Ascending aorta (tissue), 2 donors: Measurements from ENCODE around the gene AMPD1. TPM values are rescaled to one million over a fixed set of nuclear protein-coding genes. Genes with fewer than 3 reads are reported as not detected.

ENCODE experiments used
- DNase-seq, 2 donors: peaks; one replicate each; pipeline ENCODE4 v3.0.0-alpha.2; 2019; ENCODE audit warnings: low spot score in 2 of 2
- H3K27ac ChIP-seq, 2 donors: fragments of 200-600 bp; sonication (generic); one replicate each; pipeline ENCODE4 v1.5.1; 2016 to 2017; ENCODE audit warnings: mild to moderate bottlenecking in 1 of 2
- H3K27me3 ChIP-seq: fragments of 200-600 bp; sonication (generic); one replicate; pipeline ENCODE4 v1.5.1; 2017
- H3K36me3 ChIP-seq, 2 donors: fragments of 200-600 bp; sonication (generic); one replicate each; pipeline ENCODE4 v1.5.1; 2016
- H3K4me1 ChIP-seq, 2 donors: fragments of 200-600 bp; sonication (generic); one replicate each; pipeline ENCODE4 v1.5.1; 2016 to 2017; ENCODE audit warnings: mild to moderate bottlenecking in 1 of 2
- H3K4me3 ChIP-seq, 2 donors: fragments of 200-600 bp; sonication (generic); one replicate each; pipeline ENCODE4 v1.5.1; 2016 to 2017; ENCODE audit warnings: mild to moderate bottlenecking in 1 of 2
- H3K9me3 ChIP-seq, 2 donors: fragments of 200-600 bp; sonication (generic); one replicate each; pipeline ENCODE4 v1.5.1; 2016
- intact Hi-C: fragments of 100-400 bp; cut with DNase I; formaldehyde crosslinking; loops from one replicate; pipeline ENCODE4 v1.15.1; 2023
- total RNA-seq: library from RNA; depleted of rRNA; stranded (reverse); fragments of >200 nt; gene quantifications from one replicate; pipeline ENCODE4 v1.1.0, GENCODE V29; 2016
- TF ChIP-seq, protein P1 (sequence below), 3 experiments: fragments of 200-600 bp in 2 of 3; fragments of 450-650 bp in 1 of 3; sonication (generic) in 2 of 3; IDR thresholded peaks; one replicate each; pipeline ENCODE4 v1.5.1; 2016 to 2019; ENCODE audit warnings: antibody characterized with exemption in 3 of 3, mild to moderate bottlenecking in 1 of 3, moderate library complexity in 1 of 3

AMPD1 gene
- total RNA-seq, 1 donor from 2014 or later, result not detected

DNA sequence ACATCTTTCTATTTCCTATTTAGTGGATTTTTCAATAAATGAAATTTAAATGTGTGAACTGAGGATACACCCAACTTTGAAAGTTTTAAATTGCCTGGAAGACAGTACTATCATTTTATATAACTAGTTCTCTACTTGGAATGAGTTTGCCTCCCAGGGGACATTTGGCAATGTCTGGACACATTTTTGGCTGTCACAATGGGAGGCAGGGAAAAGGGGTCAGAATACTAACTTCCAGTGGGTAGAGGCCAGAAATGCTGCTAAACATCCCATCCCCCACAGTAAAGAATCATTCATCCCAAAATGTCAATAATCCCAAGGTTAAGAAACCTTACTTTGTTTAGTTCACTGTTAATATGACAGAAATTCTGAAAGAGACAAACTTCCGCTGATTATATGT lies 34.4 kb upstream of the AMPD1 start:
- Histone ChIP-seq H3K9me3 (no peaks in the 10 kb centered on the region), H3K27ac (no peak overlapping the region), H3K27me3 (no peaks in the 10 kb centered on the region), H3K4me3 (no peak overlapping the region), H3K36me3 (peaks cover 53 to 90% of the 10 kb centered on the region in 2 donors), H3K4me1 (no peaks in the 10 kb centered on the region)
- TF ChIP-seq, protein P1, sequence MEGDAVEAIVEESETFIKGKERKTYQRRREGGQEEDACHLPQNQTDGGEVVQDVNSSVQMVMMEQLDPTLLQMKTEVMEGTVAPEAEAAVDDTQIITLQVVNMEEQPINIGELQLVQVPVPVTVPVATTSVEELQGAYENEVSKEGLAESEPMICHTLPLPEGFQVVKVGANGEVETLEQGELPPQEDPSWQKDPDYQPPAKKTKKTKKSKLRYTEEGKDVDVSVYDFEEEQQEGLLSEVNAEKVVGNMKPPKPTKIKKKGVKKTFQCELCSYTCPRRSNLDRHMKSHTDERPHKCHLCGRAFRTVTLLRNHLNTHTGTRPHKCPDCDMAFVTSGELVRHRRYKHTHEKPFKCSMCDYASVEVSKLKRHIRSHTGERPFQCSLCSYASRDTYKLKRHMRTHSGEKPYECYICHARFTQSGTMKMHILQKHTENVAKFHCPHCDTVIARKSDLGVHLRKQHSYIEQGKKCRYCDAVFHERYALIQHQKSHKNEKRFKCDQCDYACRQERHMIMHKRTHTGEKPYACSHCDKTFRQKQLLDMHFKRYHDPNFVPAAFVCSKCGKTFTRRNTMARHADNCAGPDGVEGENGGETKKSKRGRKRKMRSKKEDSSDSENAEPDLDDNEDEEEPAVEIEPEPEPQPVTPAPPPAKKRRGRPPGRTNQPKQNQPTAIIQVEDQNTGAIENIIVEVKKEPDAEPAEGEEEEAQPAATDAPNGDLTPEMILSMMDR (IDR thresholded peaks at IDR 0.05), result no peak
- intact Hi-C loops, result no loop called here
- no peak for DNase-seq

DNA sequence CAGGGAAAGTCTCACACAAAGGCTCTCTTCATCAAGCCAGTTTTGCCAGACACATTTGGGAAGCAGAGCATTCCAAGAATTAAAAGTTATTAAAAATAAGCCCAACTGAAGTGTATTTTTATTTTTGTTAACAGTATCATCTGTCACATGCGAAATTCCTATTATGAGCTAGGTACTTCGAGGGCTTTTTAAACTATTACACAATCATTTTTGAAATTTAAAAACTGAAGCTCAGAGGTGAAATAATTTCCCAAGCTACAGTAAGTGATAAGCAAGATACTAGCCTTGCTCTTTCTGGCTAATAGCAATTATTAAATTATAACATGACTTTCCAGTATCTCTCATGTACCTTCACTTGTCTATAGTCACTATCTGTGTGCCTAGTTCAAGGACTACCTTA lies 33.2 kb upstream of the AMPD1 start:
- intact Hi-C loops, result no loop called here
- H3K9me3 ChIP-seq, result no peaks in the 10 kb centered on the region
- H3K27me3 ChIP-seq, result no peaks in the 10 kb centered on the region
- peaks cover 63 to 89% of the 10 kb centered on the region in 2 donors for H3K36me3 ChIP-seq
- DNase-seq, result no peak
- H3K27ac ChIP-seq, result no peak overlapping the region
- TF ChIP-seq, protein P1 (IDR thresholded peaks at IDR 0.05), result no peak
- no peak overlapping the region for H3K4me3 ChIP-seq
- no peaks in the 10 kb centered on the region for H3K4me1 ChIP-seq

DNA sequence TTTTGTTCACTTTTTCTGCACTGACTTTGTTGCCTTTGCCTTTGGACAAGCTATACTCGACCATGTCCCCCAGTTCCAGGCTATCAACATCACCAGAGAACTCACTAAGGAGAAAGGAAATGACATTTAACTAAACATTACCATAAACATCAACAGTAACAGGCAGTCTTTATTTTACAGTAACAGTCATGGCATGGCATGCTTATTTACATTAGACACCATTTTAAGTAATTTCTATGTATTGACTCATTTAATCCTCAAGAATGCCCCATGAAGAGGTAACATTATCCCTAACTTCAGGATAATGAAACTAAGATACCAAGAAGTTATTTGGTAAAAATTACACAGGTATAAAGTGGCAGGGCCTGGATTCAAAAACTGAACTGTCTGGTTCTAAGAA lies 29.9 kb upstream of the AMPD1 start:
- DNase-seq, result no peak
- Histone ChIP-seq H3K4me1 (no peaks in the 10 kb centered on the region), H3K4me3 (no peak overlapping the region), H3K27me3 (no peaks in the 10 kb centered on the region), H3K36me3 (peaks cover 74 to 93% of the 10 kb centered on the region in 2 donors), H3K9me3 (no peaks in the 10 kb centered on the region), H3K27ac (no peak overlapping the region)
- TF ChIP-seq, protein P1 (IDR thresholded peaks at IDR 0.05), result no peak
- intact Hi-C loops, result no loop called here

DNA sequence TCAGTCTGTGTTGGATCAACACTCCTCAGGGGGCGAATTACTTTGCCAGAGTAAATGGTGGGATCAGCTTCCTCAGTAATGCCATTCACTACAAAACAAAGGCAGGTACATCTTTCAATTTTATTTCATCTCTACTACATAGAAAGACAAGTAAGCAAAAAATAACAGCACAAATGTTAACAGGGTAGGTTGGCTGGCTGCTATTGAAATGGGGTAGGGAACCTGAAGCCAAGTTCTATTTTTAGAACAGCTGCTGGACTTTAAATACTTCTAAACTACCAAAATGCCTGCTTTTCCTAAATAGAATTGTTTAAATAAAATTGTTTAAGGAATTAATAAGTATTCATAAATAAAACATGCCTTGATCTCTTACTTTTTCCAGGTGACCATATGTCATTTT lies 28.6 kb upstream of the AMPD1 start:
- intact Hi-C loops, result no loop called here

DNA sequence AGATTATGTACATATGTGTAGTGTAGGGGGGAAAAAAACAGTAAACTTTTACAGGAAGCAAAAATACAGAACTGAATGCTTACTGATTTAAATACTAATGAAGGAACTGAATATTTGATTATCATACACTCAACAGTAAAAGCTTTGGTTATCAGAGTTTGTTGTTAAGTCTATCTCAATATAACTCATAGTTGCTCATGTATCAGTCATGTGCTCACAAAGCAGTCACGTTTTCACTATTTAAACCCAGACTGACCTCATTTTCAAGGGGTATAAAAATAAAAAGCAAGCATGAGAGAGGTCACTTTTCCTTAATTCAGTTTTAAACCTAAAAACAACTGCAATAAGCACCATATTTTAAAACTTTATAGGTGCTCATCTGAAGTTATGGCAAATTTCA lies 28.1 kb upstream of the AMPD1 start:
- intact Hi-C loops, result no loop called here
- no peaks in the 10 kb centered on the region for H3K4me1 ChIP-seq
- DNase-seq, result no peak
- TF ChIP-seq, protein P1 (IDR thresholded peaks at IDR 0.05), result no peak
- H3K9me3 ChIP-seq, result no peaks in the 10 kb centered on the region
- H3K36me3 ChIP-seq, result peaks cover 91 to 93% of the 10 kb centered on the region in 2 donors
- no peaks in the 10 kb centered on the region for H3K27me3 ChIP-seq
- no peak overlapping the region for H3K4me3 ChIP-seq
- H3K27ac ChIP-seq, result no peak overlapping the region

More for the DNA sequence above, 28.6 kb upstream of the AMPD1 start:
- Histone ChIP-seq H3K4me1 (no peaks in the 10 kb centered on the region), H3K36me3 (peaks cover 87 to 93% of the 10 kb centered on the region in 2 donors), H3K27ac (no peak overlapping the region), H3K4me3 (no peak overlapping the region), H3K9me3 (no peaks in the 10 kb centered on the region), H3K27me3 (no peaks in the 10 kb centered on the region)
- DNase-seq, result no peak
- TF ChIP-seq, protein P1 (IDR thresholded peaks at IDR 0.05), result no peak

DNA sequence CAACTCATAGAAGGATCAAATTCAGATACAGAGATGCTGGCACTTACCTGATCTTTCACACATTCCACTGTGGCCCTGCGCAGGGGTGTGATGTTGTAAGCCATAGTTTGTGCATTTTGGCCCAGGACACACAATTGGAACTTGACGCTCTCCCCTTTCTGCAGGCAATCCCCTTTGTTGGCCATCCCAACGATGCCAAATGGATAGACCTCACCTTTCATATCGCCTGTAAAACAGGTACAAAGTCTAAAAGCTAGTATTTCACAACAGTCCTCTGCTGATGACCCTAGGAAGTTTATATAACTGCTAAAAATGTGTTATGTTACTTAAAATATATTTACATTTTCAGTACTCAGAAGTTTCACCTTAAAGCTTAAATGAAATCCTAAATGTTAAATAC lies 25.1 kb upstream of the AMPD1 start:
- H3K9me3 ChIP-seq, result no peaks in the 10 kb centered on the region
- no peak for DNase-seq
- H3K27me3 ChIP-seq, result no peaks in the 10 kb centered on the region
- TF ChIP-seq, protein P1 (IDR thresholded peaks at IDR 0.05), result no peak
- no peak overlapping the region for H3K4me3 ChIP-seq
- intact Hi-C loops, result no loop called here
- peaks cover 80 to 81% of the 10 kb centered on the region in 2 donors for H3K36me3 ChIP-seq
- peaks cover 0 to 2% of the 10 kb centered on the region in 2 donors for H3K4me1 ChIP-seq
- H3K27ac ChIP-seq, result no peak overlapping the region
